HFFc6 (cell line): ENCODE data around the gene TRIM26. TPM values are rescaled to one million over a fixed set of nuclear protein-coding genes. Genes with fewer than 3 reads are reported as not detected.
"Not testable (repeated sequence)": the region's sequence is repeated elsewhere in the genome, so short reads cannot be mapped to it uniquely, and the experiment has no call there.

Source experiments
- DNase-seq: peaks from one replicate; pipeline ENCODE4 v3.0.0-alpha.2; 2018
- H3K27ac Mint-ChIP-seq: 2 replicates; pipeline ENCODE4 v1.8.0; 2020; ENCODE audit warnings: mild to moderate bottlenecking, mixed read lengths
- H3K27me3 Mint-ChIP-seq: 2 replicates; pipeline ENCODE4 v1.8.0; 2021; ENCODE audit warnings: mild to moderate bottlenecking, moderate library complexity, mixed read lengths; ENCODE audit not compliant: insufficient read depth
- H3K36me3 Mint-ChIP-seq: 2 replicates; pipeline ENCODE4 v1.8.0; 2021; ENCODE audit warnings: low read depth, mixed read lengths
- H3K4me1 Mint-ChIP-seq: 2 replicates; pipeline ENCODE4 v1.8.0; 2020; ENCODE audit warnings: low read depth, mixed read lengths
- H3K4me3 Mint-ChIP-seq: 2 replicates; pipeline ENCODE4 v1.8.0; 2020; ENCODE audit warnings: mild to moderate bottlenecking, moderate library complexity, mixed read lengths
- H3K9me3 Mint-ChIP-seq: 2 replicates; pipeline ENCODE4 v1.8.0; 2020; ENCODE audit warnings: mild to moderate bottlenecking, mixed read lengths
- total RNA-seq, 6 experiments: library from RNA; stranded (reverse); fragmentation: NEBNext Ultra II Directional; extraction: Animal tissue kit (Norgen Biotek cat#: 25700); gene quantifications; 2 replicates in 1 of 6; 3 replicates in 5 of 6; pipeline ENCODE4 v1.2.3, GENCODE V29; 2021
- TF ChIP-seq, protein P1 (sequence below): fragments of 200-600 bp; sonication (generic); IDR thresholded peaks from 2 replicates; pipeline ENCODE4 v1.5.0; 2021; ENCODE audit warnings: antibody characterized with exemption, mild to moderate bottlenecking

Gene TRIM26
- total RNA-seq, 6 experiments from 2014 or later: 29.4 to 34.4 (median 32.2) TPM

DNA sequence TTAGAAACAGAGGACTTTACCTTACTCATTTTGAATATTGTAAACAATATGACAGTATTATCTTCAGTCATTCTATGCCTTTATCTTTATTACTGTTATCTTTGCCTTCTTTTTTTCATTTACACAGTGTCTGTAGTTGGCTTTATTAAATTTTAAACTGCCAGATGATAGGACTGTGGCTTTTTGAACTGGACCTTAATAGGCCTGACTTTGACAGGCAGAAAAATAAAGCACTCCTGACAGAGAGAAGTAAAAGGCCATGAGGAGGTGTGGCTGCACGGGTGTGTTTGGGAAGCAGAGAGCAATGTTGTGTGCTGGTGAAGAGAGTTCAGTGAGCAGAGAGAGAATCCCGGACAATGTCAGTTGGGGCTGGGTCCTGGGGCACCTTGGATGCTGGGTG, 69.4 kb downstream of the TRIM26 start:
- H3K27me3 Mint-ChIP-seq: peaks cover 38% of the 10 kb centered on the region

GRCh38 chr6:30142665-30143064, 70.5 kb downstream of the TRIM26 start:
- no peak for DNase-seq
- no peaks in the 10 kb centered on the region for H3K9me3 Mint-ChIP-seq
- no peaks in the 10 kb centered on the region for H3K36me3 Mint-ChIP-seq
- no peak overlapping the region for H3K4me3 Mint-ChIP-seq
- TF ChIP-seq, protein P1, sequence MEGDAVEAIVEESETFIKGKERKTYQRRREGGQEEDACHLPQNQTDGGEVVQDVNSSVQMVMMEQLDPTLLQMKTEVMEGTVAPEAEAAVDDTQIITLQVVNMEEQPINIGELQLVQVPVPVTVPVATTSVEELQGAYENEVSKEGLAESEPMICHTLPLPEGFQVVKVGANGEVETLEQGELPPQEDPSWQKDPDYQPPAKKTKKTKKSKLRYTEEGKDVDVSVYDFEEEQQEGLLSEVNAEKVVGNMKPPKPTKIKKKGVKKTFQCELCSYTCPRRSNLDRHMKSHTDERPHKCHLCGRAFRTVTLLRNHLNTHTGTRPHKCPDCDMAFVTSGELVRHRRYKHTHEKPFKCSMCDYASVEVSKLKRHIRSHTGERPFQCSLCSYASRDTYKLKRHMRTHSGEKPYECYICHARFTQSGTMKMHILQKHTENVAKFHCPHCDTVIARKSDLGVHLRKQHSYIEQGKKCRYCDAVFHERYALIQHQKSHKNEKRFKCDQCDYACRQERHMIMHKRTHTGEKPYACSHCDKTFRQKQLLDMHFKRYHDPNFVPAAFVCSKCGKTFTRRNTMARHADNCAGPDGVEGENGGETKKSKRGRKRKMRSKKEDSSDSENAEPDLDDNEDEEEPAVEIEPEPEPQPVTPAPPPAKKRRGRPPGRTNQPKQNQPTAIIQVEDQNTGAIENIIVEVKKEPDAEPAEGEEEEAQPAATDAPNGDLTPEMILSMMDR: no peak
- H3K27ac Mint-ChIP-seq: no peak overlapping the region
- H3K4me1 Mint-ChIP-seq: no peaks in the 10 kb centered on the region
- H3K27me3 Mint-ChIP-seq: peaks cover 32% of the 10 kb centered on the region

More for the DNA sequence above, 69.4 kb downstream of the TRIM26 start:
- TF ChIP-seq, protein P1: no peak
- Mint-ChIP-seq H3K36me3 (no peaks in the 10 kb centered on the region), H3K4me1 (no peaks in the 10 kb centered on the region), H3K27ac (no peak overlapping the region), H3K4me3 (no peak overlapping the region), H3K9me3 (no peaks in the 10 kb centered on the region)
- DNase-seq: no peak

DNA sequence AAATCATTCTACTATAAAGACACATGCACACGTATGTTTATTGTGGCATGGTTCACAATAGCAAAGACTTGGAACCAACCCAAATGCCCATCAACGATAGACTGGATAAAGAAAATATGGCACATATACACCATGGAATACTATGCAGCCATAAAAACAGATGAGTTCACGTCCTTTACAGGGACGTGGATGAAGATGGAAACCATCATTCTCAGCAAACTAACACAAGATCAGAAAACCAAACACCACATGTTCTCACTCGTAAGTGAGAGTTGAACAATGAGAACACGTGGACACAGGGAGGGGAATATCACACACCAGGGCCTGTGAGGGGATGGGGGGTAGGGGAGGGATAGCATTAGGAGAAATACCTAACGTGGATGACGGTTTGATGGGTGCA, 73.0 kb downstream of the TRIM26 start:
- not testable (repeated sequence) for H3K9me3 Mint-ChIP-seq, H3K4me3 Mint-ChIP-seq, H3K36me3 Mint-ChIP-seq, DNase-seq, H3K4me1 Mint-ChIP-seq, H3K27ac Mint-ChIP-seq
- peaks cover 34% of the 10 kb centered on the region for H3K27me3 Mint-ChIP-seq

- TF ChIP-seq, protein P1: no peak
- Mint-ChIP-seq H3K36me3 (no peaks in the 10 kb centered on the region), H3K4me1 (no peaks in the 10 kb centered on the region), H3K27ac (no peak overlapping the region), H3K9me3 (no peaks in the 10 kb centered on the region), H3K4me3 (no peak overlapping the region), H3K27me3 (peaks cover 26% of the 10 kb centered on the region)
- DNase-seq: no peak
These were observed 76.5 kb downstream of the TRIM26 start for GRCh38 chr6:30136570-30137286.

DNA sequence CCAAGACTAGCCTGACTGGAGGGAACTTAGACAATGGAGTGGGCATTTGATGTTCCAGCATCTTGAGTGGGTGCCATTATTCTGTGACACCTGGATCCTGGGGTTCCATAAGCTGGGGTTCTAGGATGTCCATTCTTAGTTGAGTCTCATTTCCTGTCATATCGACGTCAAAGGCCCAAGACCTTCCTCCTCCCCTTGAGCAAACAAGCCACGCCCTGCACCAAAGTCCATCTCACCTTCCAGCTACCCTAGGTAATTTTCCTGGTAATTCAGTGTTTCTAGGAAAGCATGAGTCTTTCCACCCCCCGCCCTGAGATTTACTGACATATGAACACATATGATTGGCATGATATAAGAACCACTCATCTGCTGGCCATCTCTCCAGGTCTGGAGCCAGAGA, 77.4 kb downstream of the TRIM26 start, which contains the start of gene TRIM40:
Gene TRIM40, plus strand, starts transcription at position 384 of the 400 bp plus-strand sequence. CDS start 897 bp downstream, outside the sequence.
- no peak for DNase-seq
- Mint-ChIP-seq H3K36me3 (no peaks in the 10 kb centered on the region), H3K9me3 (no peaks in the 10 kb centered on the region), H3K27ac (no peak within 1 kb of the TSS), H3K4me3 (no peak within 1 kb of the TSS), H3K27me3 (peaks cover 22% of the 10 kb centered on the region), H3K4me1 (peaks cover 4% of the 10 kb centered on the region)
- TF ChIP-seq, protein P1: no peak

DNA sequence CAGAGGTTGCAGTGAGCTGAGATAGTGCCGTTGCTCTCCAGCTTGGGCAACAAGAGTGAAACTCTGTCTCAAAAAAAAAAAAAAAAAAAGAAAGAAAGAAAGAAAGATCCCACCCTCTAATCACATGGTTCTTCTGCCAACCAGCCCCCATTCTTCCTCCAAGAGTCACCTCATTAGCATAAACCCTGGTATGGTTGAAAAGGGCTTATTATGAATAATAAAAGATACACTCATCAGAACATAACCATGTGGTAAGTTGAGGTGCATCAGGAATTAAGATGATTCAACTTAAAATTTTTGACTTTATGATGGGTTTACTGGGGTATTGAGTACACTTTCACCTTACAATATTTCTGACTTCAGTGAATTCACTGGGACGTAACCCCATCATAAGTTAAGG, 78.1 kb downstream of the TRIM26 start:
- Mint-ChIP-seq H3K4me3 (no peak overlapping the region), H3K4me1 (peaks cover 6% of the 10 kb centered on the region), H3K27ac (no peak overlapping the region), H3K27me3 (peaks cover 26% of the 10 kb centered on the region), H3K9me3 (no peaks in the 10 kb centered on the region), H3K36me3 (no peaks in the 10 kb centered on the region)
- DNase-seq: no peak
- TF ChIP-seq, protein P1: no peak
